ENCODE data around the gene MTG1.
"Not testable (repeated sequence)": the region's sequence is repeated elsewhere in the genome, so short reads cannot be mapped to it uniquely, and the experiment has no call there.

Gene MTG1

GRCh38 chr10:133454204-133454893 lies 60.4 kb downstream of the MTG1 start:
- DNase-seq = no peak

- DNase-seq = no peak
Measured at GRCh38 chr10:133455196-133455595, 61.2 kb downstream of the MTG1 start.

- no peak for DNase-seq
Measured at GRCh38 chr10:133455611-133456031, 61.7 kb downstream of the MTG1 start.

GRCh38 chr10:133456041-133456951 lies 62.3 kb downstream of the MTG1 start:
- DNase-seq = no peak

- no peak for DNase-seq
Measured at GRCh38 chr10:133457100-133457841, 63.3 kb downstream of the MTG1 start.

- no peak for DNase-seq
Measured at GRCh38 chr10:133458021-133458709, 64.2 kb downstream of the MTG1 start.

- no peak for DNase-seq
Measured at GRCh38 chr10:133458710-133459453, 64.9 kb downstream of the MTG1 start.

- DNase-seq = no peak
Measured at GRCh38 chr10:133459454-133460207, 65.7 kb downstream of the MTG1 start.

- DNase-seq = no peak
Measured at GRCh38 chr10:133460208-133460769, 66.3 kb downstream of the MTG1 start.

GRCh38 chr10:133461027-133461426 lies 67.1 kb downstream of the MTG1 start:
- DNase-seq = no peak

GRCh38 chr10:133461841-133462240 lies 67.9 kb downstream of the MTG1 start:
- DNase-seq = no peak

GRCh38 chr10:133462512-133463305 lies 68.8 kb downstream of the MTG1 start:
- DNase-seq = no peak

- DNase-seq = no peak
Measured at GRCh38 chr10:133464582-133465031, 70.7 kb downstream of the MTG1 start.

- no peak for DNase-seq
Measured at GRCh38 chr10:133465191-133465949, 71.4 kb downstream of the MTG1 start.

- DNase-seq = no peak
Measured at GRCh38 chr10:133465950-133466474, 72.1 kb downstream of the MTG1 start.

GRCh38 chr10:133466683-133467275 lies 72.8 kb downstream of the MTG1 start:
- no peak for DNase-seq

- DNase-seq = no peak
Measured at GRCh38 chr10:133467286-133467911, 73.4 kb downstream of the MTG1 start.

- DNase-seq = not testable (repeated sequence)
Measured at GRCh38 chr10:133469205-133469604, 75.2 kb downstream of the MTG1 start.
